ENCODE data around the gene DSG4.
"Not testable (repeated sequence)": the region's sequence is repeated elsewhere in the genome, so short reads cannot be mapped to it uniquely, and the experiment has no call there.

DSG4 gene, protein sequence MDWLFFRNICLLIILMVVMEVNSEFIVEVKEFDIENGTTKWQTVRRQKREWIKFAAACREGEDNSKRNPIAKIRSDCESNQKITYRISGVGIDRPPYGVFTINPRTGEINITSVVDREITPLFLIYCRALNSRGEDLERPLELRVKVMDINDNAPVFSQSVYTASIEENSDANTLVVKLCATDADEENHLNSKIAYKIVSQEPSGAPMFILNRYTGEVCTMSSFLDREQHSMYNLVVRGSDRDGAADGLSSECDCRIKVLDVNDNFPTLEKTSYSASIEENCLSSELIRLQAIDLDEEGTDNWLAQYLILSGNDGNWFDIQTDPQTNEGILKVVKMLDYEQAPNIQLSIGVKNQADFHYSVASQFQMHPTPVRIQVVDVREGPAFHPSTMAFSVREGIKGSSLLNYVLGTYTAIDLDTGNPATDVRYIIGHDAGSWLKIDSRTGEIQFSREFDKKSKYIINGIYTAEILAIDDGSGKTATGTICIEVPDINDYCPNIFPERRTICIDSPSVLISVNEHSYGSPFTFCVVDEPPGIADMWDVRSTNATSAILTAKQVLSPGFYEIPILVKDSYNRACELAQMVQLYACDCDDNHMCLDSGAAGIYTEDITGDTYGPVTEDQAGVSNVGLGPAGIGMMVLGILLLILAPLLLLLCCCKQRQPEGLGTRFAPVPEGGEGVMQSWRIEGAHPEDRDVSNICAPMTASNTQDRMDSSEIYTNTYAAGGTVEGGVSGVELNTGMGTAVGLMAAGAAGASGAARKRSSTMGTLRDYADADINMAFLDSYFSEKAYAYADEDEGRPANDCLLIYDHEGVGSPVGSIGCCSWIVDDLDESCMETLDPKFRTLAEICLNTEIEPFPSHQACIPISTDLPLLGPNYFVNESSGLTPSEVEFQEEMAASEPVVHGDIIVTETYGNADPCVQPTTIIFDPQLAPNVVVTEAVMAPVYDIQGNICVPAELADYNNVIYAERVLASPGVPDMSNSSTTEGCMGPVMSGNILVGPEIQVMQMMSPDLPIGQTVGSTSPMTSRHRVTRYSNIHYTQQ

DNA sequence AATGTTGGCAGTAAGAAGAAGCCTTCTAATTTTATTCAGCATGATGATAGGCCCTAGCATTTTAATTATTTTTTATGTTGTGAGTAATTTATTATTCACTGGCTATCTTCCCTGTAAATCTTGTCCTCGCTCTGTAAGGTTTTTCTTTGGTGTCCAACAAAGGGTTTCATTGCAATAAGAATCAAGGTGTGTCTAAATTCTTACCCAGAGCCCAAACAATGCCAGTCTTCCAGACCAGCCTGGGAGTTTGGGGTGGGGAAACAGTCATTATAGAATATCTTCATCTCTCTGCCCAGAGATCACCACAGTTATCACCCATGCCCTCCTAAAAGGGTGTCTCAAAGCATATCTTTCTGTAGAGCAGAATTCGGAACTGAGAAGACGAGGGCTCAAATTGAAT is at the start of gene DSG4:
DSG4 (plus strand) TSS at position 301 of the 400 bp plus-strand sequence. CDS start 135 bp downstream, outside the sequence.
- DNase-seq, result no peak

DNA sequence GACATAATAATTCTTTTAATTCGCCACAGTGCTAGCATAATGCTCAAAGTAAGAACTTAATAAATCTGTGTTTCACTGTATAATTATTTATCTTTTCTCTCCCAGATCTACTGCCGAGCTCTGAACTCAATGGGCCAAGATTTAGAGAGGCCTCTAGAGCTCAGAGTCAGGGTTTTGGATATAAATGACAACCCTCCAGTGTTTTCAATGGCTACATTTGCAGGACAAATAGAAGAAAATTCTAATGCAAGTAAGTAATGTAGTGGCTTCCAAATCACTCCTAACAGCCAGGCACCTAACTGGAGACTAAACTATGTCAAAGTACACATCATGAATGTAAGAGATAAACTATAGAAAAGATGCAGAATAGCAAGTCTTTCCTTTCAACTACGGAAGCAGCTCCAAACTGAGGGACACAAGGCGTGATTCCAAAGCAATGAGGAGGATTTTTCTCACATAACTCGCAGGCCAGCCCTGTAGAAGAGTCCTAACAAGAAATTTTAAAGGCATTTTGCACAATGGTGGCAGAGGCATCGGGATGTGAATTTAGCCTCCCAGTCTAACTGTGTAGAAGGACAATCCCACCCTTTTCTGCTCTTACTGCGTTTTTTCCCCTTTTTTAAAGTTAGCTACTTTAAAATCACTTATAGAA is 46.7 kb upstream of the DSG4 start:
- no peak for DNase-seq

DNA sequence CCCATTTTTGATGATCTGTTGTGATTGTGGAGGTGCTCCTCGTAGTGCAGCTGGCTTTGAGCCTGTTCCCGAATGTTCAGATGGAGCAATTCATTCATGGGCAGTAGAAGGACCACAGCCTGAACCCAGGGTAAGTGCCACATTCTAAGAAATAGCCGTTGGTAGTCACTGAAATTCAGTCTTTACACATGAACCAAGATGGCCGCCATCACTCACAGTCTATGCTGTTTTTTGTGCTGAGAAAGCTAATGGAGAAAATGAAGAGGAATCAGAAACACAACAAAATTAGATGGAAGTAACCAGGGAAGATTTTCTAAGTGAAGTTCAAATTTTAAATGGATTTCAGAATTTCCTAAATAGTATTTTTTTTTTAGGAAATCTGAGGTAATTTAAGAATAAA is 33.1 kb upstream of the DSG4 start:
- no peak for DNase-seq

DNA sequence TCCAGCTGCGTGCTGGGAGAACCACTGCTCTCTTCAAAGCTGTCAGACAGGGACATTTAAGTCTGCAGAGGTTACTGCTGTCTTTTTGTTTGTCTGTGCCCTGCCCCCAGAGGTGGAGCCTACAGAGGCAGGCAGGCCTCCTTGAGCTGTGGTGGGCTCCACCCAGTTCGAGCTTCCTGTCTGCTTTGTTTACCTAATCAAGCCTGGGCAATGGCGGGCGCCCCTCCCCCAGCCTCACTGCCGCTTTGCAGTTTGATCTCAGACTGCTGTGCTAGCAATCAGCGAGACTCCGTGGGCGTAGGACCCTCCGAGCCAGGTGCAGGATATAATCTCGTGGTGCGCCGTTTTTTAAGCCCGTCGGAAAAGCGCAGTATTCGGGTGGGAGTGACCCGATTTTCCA is 23.2 kb upstream of the DSG4 start:
- DNase-seq, result not testable (repeated sequence)

DNA sequence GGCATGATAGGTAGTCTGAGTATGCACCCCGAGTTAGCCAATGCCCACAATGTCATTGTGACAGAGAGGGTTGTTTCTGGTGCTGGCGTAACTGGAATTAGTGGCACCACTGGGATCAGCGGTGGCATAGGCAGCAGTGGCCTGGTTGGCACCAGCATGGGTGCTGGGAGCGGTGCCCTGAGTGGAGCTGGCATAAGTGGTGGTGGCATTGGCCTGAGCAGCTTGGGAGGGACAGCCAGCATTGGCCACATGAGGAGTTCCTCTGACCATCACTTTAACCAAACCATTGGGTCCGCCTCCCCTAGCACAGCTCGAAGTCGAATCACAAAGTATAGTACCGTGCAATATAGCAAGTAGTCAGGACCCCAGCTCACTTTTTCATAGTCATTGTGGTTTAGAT is 21.6 kb upstream of the DSG4 start:
- no peak for DNase-seq

DNA sequence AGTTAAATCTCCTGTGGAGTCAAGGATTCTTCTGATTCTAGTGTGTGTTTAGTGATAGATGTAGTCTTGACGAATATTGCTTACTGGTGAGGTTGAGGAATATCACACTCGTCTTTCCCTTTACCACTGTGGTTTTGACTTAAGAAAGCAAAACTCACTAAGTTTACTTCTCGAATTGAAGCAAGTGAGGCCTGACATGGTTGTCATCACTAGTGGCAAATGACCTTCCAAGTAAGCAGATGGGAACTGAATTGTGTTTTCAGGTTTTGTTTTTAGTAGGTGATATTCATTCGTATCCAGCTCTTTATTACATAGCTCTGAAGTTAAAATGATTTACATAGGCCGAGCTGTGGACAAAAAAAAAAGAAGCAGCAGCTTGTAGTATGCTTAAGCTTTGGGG is 20.6 kb upstream of the DSG4 start:
- DNase-seq, result no peak

DNA sequence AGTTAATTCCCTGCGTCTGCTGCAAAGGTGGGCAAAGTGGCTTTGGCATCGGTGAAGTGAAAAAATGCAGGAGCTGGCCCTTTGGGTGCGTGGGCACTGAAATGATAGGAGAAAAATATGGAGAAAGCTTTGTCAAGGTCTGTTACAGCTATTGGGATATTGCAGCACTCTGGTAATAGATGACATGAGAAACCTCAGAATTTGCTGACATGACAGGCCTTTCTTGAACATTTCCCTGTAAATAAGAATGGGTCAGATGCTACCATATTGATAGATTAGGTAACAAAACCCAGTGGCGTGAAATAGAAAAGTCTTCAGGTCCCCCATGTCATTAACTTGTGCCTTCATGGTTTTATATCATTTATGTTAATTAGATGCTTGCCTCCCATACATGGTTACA is 12.4 kb upstream of the DSG4 start:
- DNase-seq, result no peak

DNA sequence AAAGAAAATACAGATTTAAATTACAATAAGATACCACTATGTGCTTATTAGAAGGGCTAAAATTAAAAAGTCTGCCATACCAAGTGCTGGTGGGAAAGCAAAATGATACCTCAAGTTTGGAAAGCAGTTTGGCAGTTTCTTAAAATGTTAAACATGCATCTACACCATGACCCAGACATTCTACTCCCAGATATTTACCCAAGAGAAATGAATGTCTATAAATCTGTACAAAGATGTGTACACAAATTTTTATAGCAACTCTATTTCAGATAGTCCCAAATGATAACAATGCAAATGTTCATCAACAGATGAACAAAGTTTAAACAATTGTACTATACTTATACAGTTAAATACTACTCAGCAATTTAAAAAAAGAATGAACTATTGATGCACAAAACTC is 7.1 kb upstream of the DSG4 start:
- DNase-seq, result no peak

DNA sequence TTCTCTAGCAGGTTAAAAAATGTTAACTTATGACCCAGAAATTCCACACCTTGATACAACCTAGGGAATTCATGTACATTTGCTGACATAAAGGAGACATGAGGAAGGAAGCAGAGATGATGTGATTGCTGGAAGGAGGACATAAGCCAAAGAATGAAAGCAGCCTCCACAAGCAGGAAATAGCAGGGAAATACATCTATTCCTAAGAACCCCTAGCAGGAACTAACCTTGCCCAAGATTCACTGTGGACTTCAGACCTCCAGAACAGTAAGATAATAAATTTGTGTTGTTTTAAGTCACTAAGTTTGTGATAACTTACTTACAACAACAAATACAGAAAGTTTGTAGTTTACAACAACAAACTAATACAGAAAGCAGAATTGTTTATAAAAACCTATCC is 4.6 kb upstream of the DSG4 start:
- DNase-seq, result no peak

DNA sequence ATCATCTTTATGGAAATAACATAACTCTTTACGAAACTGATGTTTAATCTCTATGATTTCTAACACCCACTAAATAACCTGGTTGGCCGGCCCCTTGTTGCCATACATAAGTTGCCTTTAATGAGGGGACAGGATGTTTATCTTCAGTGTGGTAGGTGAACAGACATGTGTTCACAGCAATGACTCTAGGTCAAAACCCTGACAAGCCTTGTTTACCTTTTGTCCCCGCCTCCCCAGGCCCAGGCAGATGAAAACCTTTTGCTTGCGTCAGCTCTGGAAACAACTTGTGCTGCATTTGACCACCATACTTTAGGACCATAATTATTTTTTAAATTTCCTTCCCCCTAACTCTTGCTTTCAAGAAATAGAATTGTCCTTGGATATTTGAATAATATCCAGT is 2.9 kb upstream of the DSG4 start:
- no peak for DNase-seq

DNA sequence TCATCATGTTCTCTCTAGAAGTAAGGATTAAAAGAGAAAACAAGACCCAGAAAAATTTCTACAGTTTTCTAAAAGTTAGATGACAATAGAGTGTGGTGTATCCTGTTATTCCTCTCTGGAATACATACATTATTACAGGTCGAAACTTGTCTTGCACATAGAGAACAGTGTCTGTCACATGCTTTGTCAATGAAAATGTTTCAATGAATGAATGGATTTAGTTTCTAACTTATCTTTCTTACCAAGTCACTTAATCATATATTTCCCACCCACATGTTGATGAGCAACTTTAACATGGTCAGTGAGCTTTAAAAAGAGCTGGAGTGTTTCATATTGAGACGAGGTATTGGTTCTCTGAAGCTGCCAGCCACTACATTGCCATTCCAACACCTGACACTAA is 4.3 kb downstream of the DSG4 start:
- no peak for DNase-seq

DNA sequence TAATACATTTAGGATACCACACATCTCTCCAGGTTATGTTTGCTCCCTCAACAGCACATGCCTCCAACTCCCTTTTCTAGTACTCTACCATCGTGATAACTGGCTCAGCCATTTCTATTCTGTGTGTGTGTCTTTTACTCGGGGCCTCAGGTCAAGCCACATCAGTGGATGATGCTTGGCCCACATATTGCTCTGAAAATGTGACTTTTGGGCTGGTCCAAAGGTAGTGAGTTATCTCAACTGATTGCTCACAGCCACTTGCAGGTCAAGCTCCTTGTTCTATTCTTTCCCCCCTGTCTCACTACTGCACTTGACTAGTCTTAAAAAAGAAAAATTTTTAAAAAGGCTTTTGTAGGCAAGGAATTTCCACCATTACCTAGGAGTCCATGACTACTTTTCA is 5.5 kb downstream of the DSG4 start:
- DNase-seq, result no peak

DNA sequence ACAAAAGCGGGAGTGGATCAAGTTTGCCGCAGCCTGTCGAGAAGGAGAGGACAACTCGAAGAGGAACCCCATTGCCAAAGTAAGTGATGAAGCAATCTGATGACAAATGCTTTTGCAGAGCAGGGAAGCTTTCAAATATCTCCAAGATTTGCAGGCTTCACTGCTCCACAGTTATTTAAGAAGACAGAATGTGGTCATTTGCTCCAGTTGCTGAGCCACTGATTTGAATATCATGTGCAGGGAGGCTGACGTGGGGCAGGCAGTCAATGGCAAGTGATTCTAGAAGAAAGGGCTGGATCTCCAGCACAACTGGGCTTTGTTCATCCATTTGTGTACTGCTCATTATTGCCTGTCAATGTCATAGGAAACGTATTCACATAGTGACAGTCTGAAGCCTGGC is 10.2 kb downstream of the DSG4 start:
- no peak for DNase-seq

DNA sequence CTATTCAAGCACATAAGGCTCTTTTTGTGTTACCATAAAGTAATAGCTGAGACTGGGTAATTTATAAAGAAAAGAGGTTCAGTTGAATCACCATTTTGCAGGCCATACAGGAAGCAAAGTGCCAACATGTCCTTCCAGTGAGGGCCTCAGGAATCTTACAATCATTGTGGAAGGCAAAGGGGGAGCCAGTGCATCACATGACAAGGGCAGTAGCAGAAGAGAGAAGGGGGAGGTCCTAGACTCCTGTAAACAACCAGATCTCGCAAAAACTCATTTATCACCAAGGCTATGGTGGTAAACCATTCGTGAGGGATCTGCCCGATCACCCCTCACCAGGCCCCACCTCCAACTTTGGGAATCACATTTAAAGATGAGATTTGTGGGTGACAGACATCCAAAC is 16.7 kb downstream of the DSG4 start:
- DNase-seq, result no peak

DNA sequence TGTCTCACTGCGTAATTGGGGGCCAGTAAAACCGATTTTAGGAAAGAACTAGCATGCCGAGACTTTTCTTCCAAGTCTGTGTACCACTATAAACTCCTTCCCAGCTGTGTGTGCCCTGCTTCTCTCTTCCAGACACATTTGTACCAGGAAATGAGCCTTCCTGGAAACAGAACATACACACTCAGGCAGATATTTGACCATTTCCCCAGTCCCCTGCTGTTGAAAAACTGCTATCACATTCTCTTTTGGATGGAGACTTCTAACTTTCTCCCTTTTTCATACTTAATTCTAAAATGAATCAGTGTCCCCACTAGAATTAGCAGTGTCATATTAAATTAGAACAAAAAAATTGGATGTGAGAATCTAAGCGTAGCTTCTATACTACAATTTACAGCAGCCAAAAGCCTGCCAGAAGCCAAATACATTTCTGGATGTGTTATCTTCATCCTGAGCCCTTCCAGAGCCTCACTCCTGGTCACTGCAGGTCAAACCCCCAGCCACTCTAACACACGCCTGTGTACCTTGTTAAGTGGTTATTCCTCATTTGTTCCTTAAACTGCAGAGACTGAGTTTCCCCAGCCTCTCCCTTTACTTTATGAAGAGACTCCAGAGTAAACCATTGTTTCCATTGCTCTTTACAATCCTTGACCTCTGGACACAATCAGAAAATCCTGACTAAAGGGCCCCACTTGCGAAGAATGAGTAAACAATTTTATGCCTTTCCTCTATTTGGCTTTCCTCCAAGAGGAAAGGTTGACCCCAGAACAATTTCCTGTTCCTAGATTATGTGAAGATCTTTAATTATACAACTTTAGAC is 20.4 kb downstream of the DSG4 start:
- DNase-seq, result no peak

DNA sequence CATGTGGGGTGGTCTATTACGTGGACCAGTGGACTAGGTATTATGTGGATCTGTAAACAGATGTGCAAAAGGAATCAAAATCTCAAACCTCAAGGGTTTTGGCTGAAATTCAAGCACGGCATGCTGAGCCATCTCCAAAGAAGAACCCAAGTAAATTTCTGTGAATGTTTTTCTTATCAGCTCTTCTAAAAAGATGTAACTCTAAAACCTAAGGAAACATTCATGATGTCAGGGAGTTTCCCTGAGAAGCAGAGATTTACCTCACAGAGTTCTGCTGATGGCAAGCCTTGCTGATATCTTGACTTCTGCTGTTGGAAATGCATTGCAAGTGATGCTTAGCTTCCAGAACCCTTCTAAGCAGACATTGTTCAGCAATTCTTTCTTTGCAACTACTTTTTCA is 21.6 kb downstream of the DSG4 start:
- no peak for DNase-seq

DNA sequence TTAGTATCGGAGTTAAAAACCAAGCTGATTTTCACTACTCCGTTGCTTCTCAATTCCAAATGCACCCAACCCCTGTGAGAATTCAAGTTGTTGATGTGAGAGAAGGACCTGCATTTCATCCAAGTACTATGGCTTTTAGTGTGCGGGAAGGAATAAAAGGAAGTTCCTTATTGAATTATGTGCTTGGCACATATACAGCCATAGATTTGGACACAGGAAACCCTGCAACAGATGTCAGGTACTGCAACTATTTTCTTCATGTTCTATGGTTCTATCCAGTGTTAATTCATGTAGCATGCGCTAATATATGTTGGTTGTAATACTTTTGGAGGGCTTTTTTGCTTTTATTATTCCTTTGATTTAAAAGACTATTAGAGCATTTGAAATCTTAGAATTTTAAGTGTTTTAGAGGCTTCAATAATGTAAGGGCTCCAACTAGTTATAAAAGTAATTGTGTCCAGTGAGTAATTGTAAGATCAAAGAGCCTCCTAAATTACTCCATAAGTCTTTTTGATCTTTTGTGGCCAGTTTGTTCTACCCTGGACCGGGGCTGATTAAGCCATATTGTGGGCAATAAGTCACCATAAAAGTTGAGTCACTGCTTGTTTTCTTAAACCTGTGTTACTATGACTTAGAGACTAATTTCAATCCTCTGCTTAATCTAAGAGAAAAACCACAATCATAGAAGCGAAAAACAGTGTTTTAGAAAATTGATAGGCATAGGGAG is 22.9 kb downstream of the DSG4 start:
- no peak for DNase-seq

DNA sequence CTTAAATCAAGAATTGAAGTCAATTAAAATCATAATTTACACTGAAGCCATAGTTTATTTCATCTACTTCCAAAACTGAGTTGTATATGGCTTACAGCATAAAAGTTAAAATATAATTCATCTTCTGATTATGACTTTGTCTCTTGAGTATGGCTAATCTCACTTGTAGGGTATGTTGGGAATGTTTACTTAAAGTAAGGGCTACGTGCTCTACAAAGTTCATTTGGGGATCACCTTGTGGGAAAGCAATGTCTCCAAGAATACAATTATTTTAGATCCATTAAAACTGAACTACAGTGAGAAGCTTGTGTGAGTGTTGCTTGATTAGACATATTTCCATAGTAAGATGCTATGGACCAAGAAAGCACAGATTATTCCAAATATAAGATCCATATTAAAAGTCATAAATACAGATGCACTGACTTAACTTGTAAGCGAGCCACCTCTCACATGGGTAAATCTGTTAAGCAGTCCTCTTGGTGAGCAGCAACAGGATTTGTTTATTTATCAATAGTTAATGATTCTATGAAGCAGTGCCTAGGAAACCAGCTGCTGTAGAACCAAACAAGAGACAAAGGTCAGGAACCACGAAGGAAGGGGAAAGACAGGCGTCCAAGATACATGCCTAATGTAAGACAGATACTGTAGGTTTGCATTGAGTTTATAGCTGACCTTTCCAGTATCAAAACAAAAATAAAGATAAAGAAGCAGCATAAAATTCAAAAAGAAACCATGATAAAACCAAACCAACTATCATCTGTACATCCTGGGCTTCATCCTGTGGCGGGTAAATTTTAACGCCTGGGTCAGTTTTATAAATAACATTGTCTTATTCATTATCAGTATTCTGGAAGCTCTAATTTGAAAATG is 24.8 kb downstream of the DSG4 start:
- no peak for DNase-seq

DNA sequence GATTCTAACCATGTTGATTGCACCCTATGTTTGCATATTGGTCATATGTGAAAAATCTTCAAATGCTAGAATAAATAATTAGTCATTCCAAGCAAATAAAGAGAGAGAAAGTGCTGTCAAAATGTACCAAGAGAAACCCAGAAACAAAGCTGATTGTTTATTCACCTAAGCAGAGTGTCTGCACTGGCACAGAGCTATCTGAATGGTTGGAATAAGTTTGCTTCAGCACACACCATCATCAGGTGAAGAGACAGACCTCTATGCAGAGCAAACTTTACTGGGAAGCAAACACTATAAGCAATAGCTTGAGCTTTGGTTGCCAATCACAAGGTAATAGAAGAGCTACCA is 25.4 kb downstream of the DSG4 start:
- DNase-seq, result no peak

DNA sequence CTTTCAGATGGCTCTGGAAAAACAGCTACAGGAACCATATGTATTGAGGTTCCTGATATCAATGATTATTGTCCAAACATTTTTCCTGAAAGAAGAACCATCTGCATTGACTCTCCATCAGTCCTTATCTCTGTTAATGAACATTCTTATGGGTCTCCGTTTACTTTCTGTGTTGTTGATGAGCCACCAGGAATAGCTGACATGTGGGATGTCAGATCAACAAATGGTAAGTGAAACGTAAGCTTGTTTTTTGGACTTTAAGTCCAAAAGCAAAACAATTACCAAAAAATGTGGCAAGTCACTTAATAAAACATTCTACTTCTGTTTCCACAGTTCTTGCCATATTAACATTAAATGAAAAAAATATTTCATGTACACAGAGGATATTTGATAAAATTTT is 26.8 kb downstream of the DSG4 start:
- DNase-seq, result no peak

DNA sequence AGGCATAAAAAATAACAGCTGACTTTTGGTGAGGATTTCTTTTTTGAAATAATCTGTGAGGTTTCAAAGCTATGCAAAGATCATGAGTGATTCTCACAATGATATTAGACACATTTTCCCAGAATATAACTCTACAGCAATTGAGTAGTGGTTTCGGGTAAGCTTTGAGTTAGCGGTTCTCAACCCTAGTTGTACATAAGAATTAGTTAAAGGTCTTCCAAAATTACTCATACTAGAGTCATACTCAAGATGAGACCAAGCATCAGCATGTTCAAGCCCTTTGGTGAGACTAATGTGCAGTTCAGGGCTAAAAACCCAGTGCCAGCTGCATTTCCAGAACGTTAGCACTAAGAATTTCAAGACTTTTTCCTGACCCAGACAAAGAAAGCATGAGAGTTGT is 31.1 kb downstream of the DSG4 start:
- DNase-seq, result no peak

All from NCI-H1048 (cell line).